NCI-H1048 (cell line): Measurements from ENCODE around the gene TMEM178A.
A peak's percentile ranks its signal among the peaks of the same experiment; 100 is the strongest.

ENCODE experiments used
- DNase-seq: peaks from one replicate; lab custom pipeline; 2025; lab: John Stamatoyannopoulos, UW

Gene TMEM178A

DNA sequence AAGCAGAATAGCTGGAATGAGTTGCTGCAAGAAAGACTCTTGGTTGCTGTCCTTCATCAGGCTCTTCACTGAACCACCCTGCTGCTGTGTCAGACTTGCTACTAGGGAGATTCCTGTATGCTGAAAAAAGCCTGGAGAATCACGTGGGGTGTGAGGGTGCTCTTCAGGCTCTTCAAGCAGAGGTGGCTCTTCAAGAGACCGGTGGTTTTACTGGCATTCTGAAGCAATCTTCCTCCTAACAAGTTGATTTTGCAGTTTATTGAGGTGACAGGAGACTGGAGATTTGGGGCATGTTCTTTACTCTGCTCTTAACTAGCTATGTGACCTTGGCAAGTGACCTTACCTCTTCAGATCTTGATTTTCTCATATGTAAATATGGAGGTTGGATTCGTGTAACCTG lies 14.1 kb downstream of the TMEM178A start:
- no peak for DNase-seq

DNA sequence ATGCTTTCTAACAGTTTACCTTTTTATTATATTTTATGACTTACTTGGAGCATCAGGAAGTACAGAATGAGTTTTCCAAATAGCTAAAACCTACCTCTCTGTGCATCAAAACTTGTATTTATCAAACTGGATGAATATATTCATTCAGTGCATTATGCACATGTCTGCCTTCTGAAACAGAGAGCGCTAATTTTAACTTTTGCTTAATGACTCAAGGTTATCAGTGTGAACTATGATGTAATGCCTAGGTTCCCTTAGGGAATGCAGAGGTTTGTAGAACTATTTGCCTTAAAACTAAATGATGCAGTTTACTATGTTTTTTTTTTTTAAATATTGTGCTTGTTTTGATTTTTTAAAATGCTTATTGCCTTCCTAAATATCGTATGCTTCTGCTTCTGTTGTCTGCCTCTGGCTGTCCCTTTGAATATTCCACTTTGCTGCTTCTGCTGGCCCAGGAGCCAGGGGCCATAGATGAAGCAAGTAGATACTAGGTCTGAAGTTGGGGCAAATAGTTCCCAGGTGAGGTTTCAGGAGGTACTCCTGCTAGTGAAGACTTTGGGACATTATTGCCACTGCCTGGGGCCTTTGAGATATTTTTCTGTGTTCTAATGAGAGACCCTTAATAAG lies 16.5 kb downstream of the TMEM178A start:
- DNase-seq, result no peak

DNA sequence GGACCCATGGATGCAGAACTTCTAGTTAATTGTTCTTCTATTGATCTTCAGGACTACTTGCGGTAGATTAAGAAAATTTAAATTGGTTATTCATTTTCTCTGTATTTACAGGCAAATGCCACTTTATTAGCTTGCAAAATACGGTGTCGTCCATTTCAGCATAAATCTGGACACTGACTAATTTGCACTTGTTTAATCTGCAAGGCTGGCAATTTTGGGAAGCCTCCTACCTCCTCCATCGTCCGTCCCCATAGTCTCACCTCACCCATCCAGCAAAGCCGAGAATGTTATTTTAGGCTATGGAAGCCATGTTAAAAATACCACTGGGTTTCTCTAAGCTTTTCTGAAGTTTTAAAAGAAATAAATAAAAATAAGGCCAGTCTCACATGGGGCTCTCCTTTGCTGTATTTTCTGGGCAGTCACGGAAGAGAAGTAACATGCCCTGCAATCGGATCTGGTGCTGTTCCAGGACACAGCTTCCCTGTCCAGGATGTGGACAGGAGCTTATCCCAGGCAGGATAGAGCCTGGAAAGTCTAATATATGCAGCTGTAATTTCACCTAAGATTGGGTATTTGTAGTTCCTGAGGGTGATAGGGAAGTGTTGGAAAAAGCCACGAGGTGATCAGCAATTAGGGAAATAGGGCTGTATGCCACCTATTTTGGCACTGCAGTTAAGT lies 17.4 kb downstream of the TMEM178A start:
- no peak for DNase-seq

DNA sequence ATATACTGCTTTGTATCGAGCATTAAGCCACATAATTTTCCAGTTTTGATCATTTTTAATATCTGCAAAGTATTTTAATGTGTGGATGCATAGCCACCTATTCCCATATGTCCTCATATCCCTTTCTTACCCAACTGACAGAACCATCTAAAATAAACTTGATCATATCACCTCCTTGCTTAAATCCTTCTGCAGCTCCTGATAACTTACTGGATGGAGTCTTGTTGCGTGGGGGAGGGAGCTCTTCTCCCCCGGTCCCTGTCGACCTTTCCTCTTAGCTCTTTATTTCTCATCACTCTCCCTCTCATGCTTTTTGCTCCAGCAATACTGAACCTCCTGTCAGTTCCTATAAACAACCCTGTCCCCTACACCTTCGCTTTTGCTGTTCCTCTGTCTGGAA lies 18.7 kb downstream of the TMEM178A start:
- DNase-seq, result no peak

DNA sequence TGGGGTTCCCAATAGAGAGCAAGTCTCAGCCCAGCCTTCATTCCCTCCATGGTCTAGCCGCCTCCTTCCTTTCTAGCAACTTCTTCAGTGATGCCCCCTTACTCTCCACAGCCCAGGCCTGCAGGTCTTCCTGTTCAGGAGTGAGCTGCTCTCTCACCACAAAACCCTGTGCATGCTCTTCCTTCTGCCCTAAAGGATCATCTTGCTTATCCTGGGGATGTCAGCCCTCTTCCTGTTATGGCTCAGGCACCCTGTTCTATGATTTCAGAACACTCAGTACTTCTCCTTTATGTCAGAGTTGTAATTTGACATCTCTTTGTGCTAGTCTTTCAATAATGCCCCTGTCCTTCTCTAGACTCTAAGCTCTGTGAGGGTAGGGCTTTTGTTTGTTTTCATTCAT lies 19.4 kb downstream of the TMEM178A start:
- DNase-seq, result no peak

DNA sequence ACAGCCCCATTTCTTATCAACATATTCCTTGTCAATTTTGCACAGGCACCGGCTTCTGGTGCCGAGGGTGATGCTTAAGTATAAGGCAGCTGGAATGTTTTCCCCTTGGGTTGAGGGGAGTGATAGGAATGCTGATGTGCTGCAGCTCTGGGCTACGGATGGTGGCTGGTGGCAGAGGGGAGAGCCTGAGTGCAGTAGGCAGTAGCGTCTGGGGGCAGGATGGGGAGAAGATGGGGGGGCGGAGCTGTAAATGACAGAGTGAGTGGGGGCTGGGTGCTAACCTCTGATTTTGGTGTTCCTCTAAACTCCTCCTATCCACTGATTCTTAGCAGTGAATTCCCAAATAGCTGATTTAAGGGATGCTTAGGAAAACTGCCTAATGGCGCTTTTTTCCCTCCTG lies 20.7 kb downstream of the TMEM178A start:
- DNase-seq, result no peak

DNA sequence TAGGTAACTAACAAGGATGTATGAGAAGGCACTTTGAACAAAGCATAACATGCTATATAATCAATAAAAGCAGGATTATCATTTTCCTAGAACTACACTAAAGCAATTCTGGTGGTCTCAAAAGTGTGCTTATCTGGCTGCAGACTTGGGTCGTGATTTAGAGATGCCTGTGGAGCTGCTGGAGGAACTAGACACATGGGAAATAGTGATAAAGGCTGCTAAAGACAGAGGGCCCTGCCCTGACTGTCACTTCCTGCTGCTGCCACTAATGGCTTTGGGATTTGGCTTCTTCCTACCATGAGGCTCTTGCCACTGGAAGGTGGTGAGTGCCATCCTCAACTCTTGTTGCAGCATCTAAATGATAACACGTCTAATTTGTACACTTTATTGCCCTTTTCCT lies 22.5 kb downstream of the TMEM178A start:
- no peak for DNase-seq

DNA sequence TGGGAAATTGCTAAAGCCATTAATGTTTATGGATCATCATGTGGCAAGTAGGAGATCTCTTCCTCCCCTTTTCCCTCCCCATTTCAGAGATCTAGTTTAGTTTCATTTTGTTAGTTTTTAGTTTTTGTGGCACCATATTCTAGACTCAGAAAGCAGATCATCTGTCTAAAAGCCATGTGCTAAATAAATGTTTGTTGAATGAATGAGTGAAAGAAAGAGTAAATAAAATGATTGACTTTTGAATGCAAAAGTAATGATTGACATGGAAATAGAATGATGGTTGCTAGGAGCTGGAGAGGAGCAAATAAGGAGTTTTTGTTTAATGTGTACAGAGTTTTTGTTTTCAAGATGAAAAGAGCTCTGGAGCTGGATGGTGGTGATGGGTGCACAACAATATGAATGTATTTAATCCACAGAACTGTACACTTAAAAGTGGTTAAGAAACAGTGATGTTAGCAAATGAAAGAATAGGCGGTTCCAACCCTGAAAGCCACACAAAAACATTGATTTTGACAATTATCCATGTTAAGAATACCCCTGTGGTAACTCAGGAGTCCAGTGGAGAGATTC lies 23.6 kb downstream of the TMEM178A start:
- no peak for DNase-seq

DNA sequence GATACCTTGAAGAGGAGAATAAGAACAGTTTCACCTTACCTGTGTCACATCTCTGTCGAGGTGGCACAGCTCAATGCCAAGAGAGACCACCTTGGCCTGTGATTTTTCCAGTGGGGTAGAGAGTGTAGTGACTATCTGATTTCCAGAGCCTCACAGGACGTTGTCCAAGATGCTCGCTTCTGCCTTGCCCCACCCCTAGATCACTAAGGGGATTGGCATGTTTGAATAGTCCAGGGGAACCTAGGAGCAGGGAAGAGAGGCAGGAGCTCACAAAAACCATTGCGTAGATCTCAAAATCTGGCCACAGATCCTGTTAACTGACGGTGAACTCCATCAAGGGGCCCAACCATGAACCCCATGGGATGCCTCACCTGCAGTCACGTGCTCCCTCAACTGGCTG lies 24.2 kb downstream of the TMEM178A start:
- no peak for DNase-seq

DNA sequence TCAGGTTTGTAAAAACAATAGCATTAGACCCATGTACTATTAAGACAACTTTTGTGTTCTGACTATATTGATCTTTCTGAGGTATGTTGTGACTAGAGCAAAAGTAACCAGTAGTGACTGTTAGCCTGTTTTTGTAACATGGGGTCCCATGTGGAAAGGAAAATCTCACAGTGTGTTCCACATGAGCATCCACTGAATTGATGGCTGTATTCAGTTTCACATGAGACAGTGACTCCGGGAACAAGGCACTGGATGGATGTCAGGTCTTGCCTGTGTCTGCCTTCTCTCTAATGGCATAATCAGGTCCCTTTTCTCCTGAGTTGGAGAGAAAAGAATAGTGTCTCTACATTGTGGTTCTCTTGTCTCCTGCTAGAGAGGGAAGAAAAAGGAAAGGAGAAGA lies 27.5 kb downstream of the TMEM178A start:
- no peak for DNase-seq

DNA sequence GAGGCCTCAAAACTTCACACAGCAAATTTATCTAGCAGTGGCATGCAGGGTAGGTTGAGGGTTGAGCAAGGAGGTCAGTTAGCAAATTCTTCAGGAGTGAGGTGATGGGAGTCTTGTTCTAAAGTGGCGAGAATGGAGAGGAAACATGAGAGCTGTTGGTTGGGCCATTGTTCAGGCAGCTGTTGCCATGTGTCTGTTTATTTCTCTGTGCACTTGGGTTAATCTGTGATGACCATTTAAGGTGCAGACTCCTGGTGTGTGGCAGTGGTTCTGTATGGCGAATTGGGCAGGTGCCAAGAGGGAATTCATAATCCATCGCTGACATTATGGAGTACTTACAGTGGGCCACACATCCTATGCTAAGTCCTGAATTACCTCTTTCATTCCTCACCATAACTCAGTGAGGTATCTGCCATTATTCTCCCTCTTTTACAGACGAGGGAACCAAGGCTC lies 30.4 kb downstream of the TMEM178A start:
- no peak for DNase-seq

DNA sequence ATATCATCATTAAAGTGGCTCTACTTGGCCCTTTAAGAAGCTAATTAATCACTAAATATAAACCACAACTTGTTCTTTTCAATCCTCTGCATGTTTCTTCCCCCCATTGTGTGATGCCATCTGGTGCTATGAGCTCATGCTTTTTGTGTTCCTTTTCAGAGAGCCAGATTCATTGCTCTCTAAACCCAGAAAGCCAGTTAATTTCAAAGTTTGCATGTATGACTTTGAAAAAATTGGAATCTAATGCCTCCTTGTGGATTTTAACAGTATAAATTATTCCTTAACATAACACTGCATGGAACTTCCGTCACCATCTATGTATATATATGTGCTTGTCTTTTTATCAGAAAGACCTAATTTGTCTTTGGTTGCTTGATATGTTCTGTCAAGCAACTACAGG lies 31.1 kb downstream of the TMEM178A start:
- DNase-seq, result peak; percentile 1

DNA sequence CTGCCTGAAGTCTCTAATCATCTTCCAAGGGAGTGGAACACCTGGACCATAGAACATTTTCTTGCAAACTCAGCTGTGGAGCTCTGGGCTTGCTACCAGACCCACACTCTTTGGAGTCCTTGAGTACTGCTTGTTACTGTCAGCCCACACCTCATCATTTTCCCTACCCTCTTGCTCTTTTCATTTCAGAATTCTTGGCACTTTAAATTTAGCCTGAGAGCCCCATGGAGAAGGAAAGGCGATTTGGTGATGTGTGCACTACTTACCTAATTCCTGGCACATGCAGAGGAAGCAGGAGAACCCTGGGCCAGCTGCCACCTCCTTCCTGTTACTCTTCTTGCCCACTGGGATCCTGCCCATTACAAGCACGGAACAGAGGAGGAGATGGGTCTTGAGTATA lies 31.7 kb downstream of the TMEM178A start:
- no peak for DNase-seq

DNA sequence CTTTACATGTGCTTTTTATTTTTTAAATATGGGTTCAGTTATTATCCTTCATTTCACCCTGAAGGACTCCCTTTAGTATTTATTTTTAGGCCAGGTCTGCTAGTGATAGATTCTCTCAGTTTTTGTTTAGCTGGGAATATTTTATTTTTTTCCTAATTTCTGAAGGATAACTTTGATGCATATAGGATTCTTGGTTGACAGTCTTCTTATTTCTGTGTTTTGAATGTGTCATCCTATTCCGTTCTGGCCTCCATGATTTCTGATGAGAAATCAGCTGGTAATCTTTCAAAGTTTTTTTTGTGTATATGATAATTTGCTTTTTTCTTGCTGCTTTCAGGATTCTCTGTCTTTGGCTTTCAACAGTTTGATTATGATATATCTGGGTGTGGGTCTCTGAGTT lies 35.4 kb downstream of the TMEM178A start:
- DNase-seq, result no peak

DNA sequence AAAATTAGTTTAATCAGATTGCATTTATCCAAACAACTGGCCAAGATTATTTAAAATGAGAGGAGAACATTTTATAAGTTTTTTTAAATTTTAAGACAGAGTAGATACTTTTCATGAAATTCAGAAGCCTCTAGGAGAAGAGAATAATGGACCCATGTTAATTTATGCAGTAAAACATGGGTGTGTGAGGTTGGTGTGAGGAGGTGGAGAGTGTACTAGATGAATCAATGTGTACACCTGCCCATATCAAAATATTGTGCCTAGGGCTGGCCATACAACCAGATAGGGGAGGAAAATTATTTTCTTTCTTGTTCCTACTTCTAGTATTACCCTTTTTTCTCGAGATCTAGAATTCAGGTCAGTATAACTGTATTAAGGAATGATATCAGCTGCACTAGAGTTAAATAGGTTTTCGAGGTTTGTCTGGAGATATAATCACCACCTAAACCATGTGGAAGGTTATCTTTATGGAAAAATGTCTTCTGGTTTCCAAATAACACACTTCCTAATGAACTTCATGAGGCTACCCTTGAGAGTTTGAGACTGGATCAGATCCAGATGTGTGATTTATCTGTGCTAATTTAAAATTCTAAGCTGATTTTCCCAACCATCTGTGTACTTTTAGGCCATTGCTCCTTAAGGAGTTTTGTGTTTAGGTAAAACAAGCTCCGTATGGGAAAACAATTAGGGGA lies 37.6 kb downstream of the TMEM178A start:
- DNase-seq, result no peak

DNA sequence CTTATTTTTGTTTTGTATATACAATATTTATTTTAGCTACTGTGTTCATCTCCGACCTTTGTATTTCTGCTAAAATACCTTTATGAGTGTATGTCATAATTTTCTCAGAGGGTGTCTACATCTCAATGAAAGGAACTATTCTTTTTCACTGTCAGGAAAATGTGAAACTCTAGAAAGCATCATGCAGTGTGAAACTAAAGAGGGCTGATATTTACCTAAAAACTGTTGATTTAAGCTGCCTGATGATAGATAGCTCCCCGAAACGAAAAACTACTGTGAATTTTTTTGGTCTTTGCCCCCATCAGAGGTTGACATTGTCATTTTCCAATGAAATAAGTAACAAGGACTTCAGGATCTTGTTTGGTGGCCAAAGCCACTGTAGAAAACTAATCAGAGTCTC lies 38.8 kb downstream of the TMEM178A start:
- DNase-seq, result no peak

DNA sequence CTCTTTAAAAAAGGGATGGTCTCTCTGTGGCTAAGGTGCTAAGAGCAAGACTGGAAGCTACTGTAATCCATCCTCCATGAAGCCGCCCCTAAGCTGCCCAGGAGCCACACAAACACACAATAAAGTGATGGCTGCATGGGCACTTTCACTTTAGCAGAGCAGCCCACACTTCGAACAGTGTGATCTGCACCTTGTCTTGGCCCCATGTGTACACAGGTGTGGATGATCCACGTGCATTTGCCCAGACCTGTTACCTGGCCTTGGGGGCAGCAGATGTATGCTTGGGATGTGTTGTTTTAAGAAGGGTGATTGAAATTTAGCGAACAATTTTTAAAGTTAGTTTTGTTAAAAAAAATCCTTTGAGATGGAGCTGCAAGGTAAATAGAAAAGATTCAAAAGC lies 39.9 kb downstream of the TMEM178A start:
- DNase-seq, result no peak

DNA sequence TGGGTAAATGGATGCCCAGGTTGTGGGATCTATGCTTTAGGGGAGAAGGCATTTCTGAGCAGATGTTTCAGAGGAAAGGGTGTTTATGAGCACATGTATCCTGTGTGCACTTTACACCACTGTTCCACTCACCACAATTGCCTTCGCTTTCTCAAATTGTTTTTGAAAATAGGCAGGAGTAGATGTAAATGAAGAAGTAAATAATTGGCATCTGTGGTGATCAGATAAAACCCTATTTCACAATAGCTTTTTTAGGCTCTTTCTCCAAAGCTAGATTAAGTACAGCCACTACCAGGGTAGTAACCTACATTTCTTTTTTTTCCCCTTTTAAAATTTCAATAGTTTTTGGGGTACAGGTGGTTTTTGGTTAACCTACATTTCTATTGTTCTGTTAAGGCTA lies 40.6 kb downstream of the TMEM178A start:
- no peak for DNase-seq

DNA sequence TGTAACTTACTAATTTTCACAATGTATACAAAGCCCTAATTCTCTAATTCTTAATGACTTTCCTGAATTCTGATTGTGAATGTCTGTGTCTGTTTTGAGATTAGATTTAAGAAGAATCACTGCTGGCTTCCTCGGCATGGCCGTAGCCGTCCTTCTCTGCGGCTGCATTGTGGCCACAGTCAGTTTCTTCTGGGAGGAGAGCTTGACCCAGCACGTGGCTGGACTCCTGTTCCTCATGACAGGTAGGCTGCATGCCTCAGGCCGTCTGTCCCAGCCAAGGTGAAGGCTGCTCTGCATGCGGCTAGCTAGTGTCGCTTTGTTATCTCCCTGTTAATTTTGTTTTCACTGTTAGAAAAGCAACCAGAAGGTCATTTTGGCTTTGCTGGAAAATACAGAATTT lies 41.2 kb downstream of the TMEM178A start:
- DNase-seq, result no peak

DNA sequence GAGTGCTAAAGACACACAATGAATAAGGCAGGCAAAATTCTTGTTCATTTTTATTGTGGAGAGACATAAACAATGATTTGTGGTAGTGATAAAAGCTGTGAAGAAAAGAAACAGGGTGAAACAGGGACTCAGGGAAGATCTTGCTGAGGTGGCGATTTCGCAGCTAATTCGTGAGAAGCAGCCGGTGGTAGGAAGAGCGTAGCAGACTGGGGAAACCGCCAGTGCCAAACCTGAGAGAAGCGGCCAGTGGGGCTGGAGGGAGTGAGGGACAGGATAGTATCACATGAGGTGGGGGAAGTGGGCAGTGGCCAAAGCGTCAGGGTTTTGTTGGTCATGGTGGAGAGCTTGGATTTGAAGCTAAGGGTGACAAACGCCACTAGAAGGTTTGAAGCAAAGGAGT lies 42.3 kb downstream of the TMEM178A start:
- no peak for DNase-seq

DNA sequence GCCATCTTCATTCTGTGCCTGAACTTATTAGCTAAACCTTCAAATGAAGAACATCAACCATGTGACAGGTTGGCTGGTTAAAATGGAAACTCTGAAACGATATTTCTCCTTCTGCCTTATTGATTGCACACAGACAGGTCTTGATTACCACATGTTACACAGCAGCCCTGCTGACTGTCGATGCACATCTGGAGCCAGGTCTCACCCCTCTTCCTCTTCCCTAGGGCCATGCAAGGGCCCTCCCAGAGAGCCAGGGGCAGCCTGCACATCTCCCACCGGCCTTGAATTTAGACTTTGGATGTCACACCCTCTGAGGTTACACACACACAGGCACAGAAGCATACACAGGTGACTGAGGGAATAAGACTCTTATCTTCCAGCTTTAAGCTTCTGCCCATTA lies 45.1 kb downstream of the TMEM178A start:
- no peak for DNase-seq

DNA sequence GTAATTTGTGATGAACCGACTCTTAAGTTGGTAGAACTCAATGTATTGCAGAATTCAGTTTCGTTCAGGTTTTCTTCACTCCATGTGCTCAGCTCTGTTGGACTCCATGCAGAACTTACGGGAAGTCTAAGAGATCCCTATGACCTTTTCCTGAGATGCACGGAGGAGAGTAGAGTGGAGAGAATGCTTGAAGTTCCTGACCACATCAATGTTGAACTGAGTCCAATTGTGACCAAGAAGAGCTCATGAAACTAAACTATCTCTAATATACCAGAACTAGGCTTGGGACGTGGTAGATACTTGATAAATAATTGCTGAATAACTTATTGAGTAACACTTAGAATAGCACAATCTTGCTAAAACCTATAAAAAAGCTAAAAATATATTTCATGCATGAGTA lies 47.2 kb downstream of the TMEM178A start:
- DNase-seq, result no peak

DNA sequence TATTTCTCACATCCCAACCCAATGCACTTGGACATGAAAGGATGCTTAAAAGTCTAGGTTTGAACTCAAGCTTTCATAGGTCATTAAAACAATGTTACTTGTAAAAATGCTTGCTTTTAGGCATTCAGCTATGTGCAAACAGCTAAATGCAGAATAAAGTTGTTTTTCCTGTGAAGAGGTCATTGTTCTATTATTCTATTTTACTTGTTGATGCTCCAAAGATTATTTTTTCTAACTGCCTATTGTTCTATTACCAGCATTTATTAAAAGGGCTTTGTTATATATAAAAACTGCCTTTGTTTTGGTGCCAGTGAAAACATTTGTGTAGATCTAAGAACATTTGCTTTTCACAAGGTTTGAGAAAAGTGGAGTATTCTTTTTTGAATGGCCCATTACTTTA lies 49.4 kb downstream of the TMEM178A start:
- no peak for DNase-seq
